Common myeloid progenitor, CD34-positive (primary cell): ENCODE results near the gene TMEM129.

Source experiments
- CTCF ChIA-PET: fragments of 350-600 bp; sonication (Branson Sonifier 250); formaldehyde crosslinking; loops from one replicate; lab custom pipeline; 2021; ENCODE audit warnings: antibody characterized with exemption; lab: Charles Lee
- POLR2A ChIA-PET: fragments of 350-600 bp; sonication (Branson Sonifier 250); formaldehyde crosslinking; loops from one replicate; lab custom pipeline; 2021; ENCODE audit warnings: antibody characterized with exemption; lab: Charles Lee
- DNase-seq, 3 donors: peaks; one replicate each; pipeline versions ENCODE4 v3.0.0 to v3.0.0-alpha.2; 2013
- H3K27ac ChIP-seq, 2 experiments: 1 replicate in 1 of 2; 2 replicates in 1 of 2; pipeline ENCODE4 v1.7.0; 2013; ENCODE audit warnings: inconsistent platforms in 2 of 2, low read length in 2 of 2, mild to moderate bottlenecking in 2 of 2, low read depth in 1 of 2, moderate library complexity in 1 of 2; ENCODE audit not compliant: severe bottlenecking in 2 of 2, insufficient read depth in 1 of 2, poor library complexity in 1 of 2
- H3K27me3 ChIP-seq, 5 experiments: replicated peaks in 2 of 5; 1 replicate in 3 of 5; 2 replicates in 2 of 5; pipeline versions ENCODE4 v1.6.1 to v1.7.0; 2013; ENCODE audit warnings: low read length in 4 of 5, mild to moderate bottlenecking in 2 of 5, moderate library complexity in 2 of 5, inconsistent platforms in 1 of 5; ENCODE audit not compliant: insufficient read depth in 5 of 5, control insufficient read depth in 4 of 5
- H3K36me3 ChIP-seq, 4 experiments: 1 replicate in 2 of 4; 2 replicates in 2 of 4; pipeline versions ENCODE4 v1.6.1 to v1.7.0; 2013; ENCODE audit warnings: low read length in 3 of 4, control low read depth in 1 of 4, mild to moderate bottlenecking in 1 of 4; ENCODE audit not compliant: control insufficient read depth in 4 of 4, insufficient read depth in 4 of 4
- H3K4me1 ChIP-seq, 4 experiments: 1 replicate in 3 of 4; 2 replicates in 1 of 4; pipeline versions ENCODE4 v1.6.1 to v1.7.1; 2013; ENCODE audit warnings: low read length in 3 of 4, mild to moderate bottlenecking in 3 of 4, control low read depth in 1 of 4, inconsistent platforms in 1 of 4, moderate library complexity in 1 of 4; ENCODE audit not compliant: control insufficient read depth in 4 of 4, insufficient read depth in 4 of 4; ENCODE audit errors: control extremely low read depth in 1 of 4
- H3K4me3 ChIP-seq, 7 experiments: 1 replicate in 4 of 7; 2 replicates in 3 of 7; pipeline versions ENCODE4 v1.5.1 to v1.7.0; 2013; ENCODE audit warnings: mild to moderate bottlenecking in 7 of 7, low read length in 6 of 7, moderate library complexity in 6 of 7, inconsistent platforms in 2 of 7, low read depth in 2 of 7, control low read depth in 1 of 7; ENCODE audit not compliant: insufficient read depth in 4 of 7, control insufficient read depth in 1 of 7; ENCODE audit errors: extremely low read depth in 1 of 7
- H3K9me3 ChIP-seq, 5 experiments: 1 replicate in 4 of 5; 2 replicates in 1 of 5; pipeline versions ENCODE4 v1.6.1 to v1.7.1; 2013; ENCODE audit warnings: low read length in 4 of 5, mild to moderate bottlenecking in 2 of 5, inconsistent platforms in 1 of 5, low read depth in 1 of 5, moderate library complexity in 1 of 5; ENCODE audit not compliant: control insufficient read depth in 4 of 5, insufficient read depth in 2 of 5; ENCODE audit errors: control extremely low read depth in 1 of 5
- WGBS: methylation state at CpG from one replicate; pipeline ENCODE4 v1.1.5; 2013; ENCODE audit not compliant: insufficient coverage; 5-methylcytosine and 5-hydroxymethylcytosine counted together

The TMEM129 gene

GRCh38 chr4:1717129-1718094, 3.7 kb downstream of the TMEM129 start:
- Histone ChIP-seq H3K27ac (peak overlapping the region in 1 of 2 experiments; percentile 97), H3K4me1 (peaks cover 13 to 73% (median 64%) of the 10 kb centered on the region in 4 experiments), H3K9me3 (no peaks in the 10 kb centered on the region), H3K4me3 (no peak overlapping the region), H3K36me3 (peaks cover 0 to 40% (median 17%) of the 10 kb centered on the region in 4 experiments), H3K27me3 (no peaks in the 10 kb centered on the region)
- POLR2A ChIA-PET: no interaction called here
- CTCF ChIA-PET: interaction anchor here (18.1 kb wide), 1 partner anchor 16 kb away, joined by 705 read pairs; the partner anchor contains the start of gene SLBP
- 99% methylated on average over 30 of the region's 32 CpGs for WGBS
- DNase-seq: no peak

GRCh38 chr4:1716065-1716945, 4.8 kb downstream of the TMEM129 start:
- no peak for DNase-seq
- no peaks in the 10 kb centered on the region for H3K9me3 ChIP-seq
- 89% methylated on average over 13 of the region's 15 CpGs for WGBS
- POLR2A ChIA-PET: interaction anchor here (0.6 to 1.0 kb wide), 2 partner anchors 8 to 10 kb away, joined by 3 to 5 read pairs; no protein-coding TSS in a partner anchor
- peak overlapping the region in 1 of 7 experiments; percentile 91 for H3K4me3 ChIP-seq
- CTCF ChIA-PET: interaction anchor here (29.6 kb wide), 1 partner anchor 10 kb away, joined by 705 read pairs; the partner anchor contains the start of genes TACC3 and TMEM129
- peak overlapping the region in 1 of 2 experiments; percentile 97 for H3K27ac ChIP-seq
- peaks cover 0 to 40% (median 17%) of the 10 kb centered on the region in 4 experiments for H3K36me3 ChIP-seq
- H3K27me3 ChIP-seq: no peaks in the 10 kb centered on the region
- peaks cover 10 to 69% (median 59%) of the 10 kb centered on the region in 4 experiments for H3K4me1 ChIP-seq

- Histone ChIP-seq H3K4me3 (peak overlapping the region in 5 of 7 experiments; percentile 24 to 91 (median 67)), H3K9me3 (no peaks in the 10 kb centered on the region), H3K27ac (peak overlapping the region; percentile 62 to 97), H3K36me3 (peaks cover 0 to 43% (median 17%) of the 10 kb centered on the region in 4 experiments), H3K27me3 (no peaks in the 10 kb centered on the region), H3K4me1 (peaks cover 10 to 74% (median 66%) of the 10 kb centered on the region in 4 experiments)
- DNase-seq: peak; percentile 64 to 96 (median 93)
- WGBS: 43% methylated on average over 13 of the region's 16 CpGs
- ChIA-PET CTCF (interaction anchor here (29.6 kb wide), 1 partner anchor 11 kb away, joined by 705 read pairs; the partner anchor contains the start of genes TACC3 and TMEM129), POLR2A (interaction anchor here (0.6 to 1.0 kb wide), 2 partner anchors 9 to 11 kb away, joined by 3 to 5 read pairs; no protein-coding TSS in a partner anchor)
Measured at GRCh38 chr4:1715002-1715758, 5.9 kb downstream of the TMEM129 start.

GRCh38 chr4:1714303-1715001, 6.7 kb downstream of the TMEM129 start:
- peaks cover 10 to 68% (median 61%) of the 10 kb centered on the region in 4 experiments for H3K4me1 ChIP-seq
- no peaks in the 10 kb centered on the region for H3K27me3 ChIP-seq
- DNase-seq: no peak
- peaks cover 0 to 49% (median 18%) of the 10 kb centered on the region in 4 experiments for H3K36me3 ChIP-seq
- POLR2A ChIA-PET: no interaction called here
- 86% methylated on average over 5 of the region's 9 CpGs for WGBS
- CTCF ChIA-PET: interaction anchor here (7.1 to 29.6 kb wide), 2 partner anchors 12 to 22 kb away, joined by 88 to 705 read pairs; partner anchors contain the start of genes TACC3 and TMEM129
- no peaks in the 10 kb centered on the region for H3K9me3 ChIP-seq
- peak overlapping the region in 4 of 7 experiments; percentile 46 to 91 (median 75) for H3K4me3 ChIP-seq
- H3K27ac ChIP-seq: peak overlapping the region; percentile 62 to 97

GRCh38 chr4:1713003-1713851, 7.9 kb downstream of the TMEM129 start:
- H3K27ac ChIP-seq: peak overlapping the region; percentile 94 to 97
- ChIA-PET CTCF (interaction anchor here (7.1 to 29.6 kb wide), 2 partner anchors 13 to 21 kb away, joined by 88 to 705 read pairs; partner anchors contain the start of genes TACC3 and TMEM129), POLR2A (interaction anchor here (0.9 to 2.1 kb wide), 5 partner anchors 8 to 22 kb away, joined by 3 to 22 read pairs (median 7); partner anchors contain the start of genes TACC3 and TMEM129)
- 33% methylated on average over 35 of the region's 35 CpGs for WGBS
- no peaks in the 10 kb centered on the region for H3K27me3 ChIP-seq
- peak overlapping the region; percentile 79 to 98 (median 91) for H3K4me3 ChIP-seq
- DNase-seq: no peak
- peaks cover 10 to 62% (median 58%) of the 10 kb centered on the region in 4 experiments for H3K4me1 ChIP-seq
- peaks cover 0 to 47% (median 19%) of the 10 kb centered on the region in 4 experiments for H3K36me3 ChIP-seq
- H3K9me3 ChIP-seq: no peaks in the 10 kb centered on the region
